Activated CD4-positive, CD25-positive, alpha-beta regulatory T cell treated with anti-CD3 and anti-CD28 coated beads, Interleukin-2, amount 50 U/mL, for 24 hours (primary cell): Measurements from ENCODE around the gene SC5D.

Source experiments
- ATAC-seq, 2 donors: fragments of 150-1000 bp; cut with Tn5 transposase; one replicate each; pipeline ENCODE4 v1.10.0; 2021; ENCODE audit warnings: mild to moderate bottlenecking in 1 of 2, moderate library complexity in 1 of 2

Gene SC5D, protein sequence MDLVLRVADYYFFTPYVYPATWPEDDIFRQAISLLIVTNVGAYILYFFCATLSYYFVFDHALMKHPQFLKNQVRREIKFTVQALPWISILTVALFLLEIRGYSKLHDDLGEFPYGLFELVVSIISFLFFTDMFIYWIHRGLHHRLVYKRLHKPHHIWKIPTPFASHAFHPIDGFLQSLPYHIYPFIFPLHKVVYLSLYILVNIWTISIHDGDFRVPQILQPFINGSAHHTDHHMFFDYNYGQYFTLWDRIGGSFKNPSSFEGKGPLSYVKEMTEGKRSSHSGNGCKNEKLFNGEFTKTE

DNA sequence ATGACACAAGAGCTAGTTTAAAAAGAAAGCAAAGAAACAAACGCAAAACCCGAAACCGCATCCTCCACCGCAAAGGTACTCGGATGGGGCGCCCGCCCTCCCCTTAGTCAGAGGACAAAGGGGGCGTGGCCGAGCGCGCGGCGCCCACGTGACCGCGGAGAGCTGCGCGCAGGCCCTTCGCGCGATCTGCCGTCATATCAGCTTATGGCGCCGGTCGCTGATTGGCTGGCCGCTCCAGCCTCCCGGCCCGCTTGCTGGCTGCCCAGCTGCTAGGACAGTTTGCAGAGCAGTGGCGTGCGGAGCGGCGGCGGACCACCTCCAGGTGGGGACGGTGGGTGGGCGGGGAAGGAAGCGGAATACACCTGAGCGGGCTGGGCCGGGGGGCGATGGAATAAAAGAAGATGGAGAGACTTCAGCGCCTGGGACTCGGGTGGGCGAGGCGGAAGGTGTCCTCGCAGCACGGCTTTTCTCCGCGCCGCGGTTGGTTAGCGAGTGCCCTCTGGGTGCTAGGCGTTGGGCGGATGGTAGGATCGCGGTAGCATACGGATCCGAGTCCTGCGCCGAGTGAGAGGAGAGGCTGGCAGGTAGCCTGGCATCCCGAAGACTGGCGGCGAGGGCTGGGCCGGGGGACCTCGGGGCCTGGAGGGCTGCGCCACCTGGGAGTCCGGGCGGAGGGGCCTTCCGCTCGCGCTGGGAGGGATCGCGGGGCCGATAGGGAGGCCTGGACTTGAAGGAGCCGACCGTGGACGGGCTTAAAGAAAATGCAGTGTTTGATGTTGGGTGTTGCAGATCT is at the start of gene SC5D:
TSS of gene SC5D (plus strand) at position 277 of the 793 bp plus-strand sequence. CDS start 10,605 bp downstream, outside the sequence.
- ATAC-seq, result peak; percentile 94

DNA sequence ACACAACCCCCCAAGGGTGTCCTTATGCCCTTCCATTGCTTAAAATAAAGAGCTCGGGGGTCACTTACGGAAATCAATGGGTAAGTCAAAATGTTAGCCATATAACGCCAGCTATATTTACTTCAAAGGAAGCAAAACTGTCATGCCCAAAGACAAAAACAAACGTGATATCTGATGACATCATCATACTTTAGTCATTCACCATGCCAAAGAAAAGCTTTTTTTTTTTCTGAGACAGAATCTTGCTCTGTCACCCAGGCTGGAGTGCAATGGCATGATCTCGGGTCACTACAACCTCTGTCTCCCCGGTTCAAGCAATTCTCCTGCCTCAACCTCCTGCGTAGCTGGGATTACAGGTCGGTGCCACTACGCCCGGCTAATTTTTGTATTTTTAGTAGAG is 47.7 kb upstream of the SC5D start:
- no peak for ATAC-seq

DNA sequence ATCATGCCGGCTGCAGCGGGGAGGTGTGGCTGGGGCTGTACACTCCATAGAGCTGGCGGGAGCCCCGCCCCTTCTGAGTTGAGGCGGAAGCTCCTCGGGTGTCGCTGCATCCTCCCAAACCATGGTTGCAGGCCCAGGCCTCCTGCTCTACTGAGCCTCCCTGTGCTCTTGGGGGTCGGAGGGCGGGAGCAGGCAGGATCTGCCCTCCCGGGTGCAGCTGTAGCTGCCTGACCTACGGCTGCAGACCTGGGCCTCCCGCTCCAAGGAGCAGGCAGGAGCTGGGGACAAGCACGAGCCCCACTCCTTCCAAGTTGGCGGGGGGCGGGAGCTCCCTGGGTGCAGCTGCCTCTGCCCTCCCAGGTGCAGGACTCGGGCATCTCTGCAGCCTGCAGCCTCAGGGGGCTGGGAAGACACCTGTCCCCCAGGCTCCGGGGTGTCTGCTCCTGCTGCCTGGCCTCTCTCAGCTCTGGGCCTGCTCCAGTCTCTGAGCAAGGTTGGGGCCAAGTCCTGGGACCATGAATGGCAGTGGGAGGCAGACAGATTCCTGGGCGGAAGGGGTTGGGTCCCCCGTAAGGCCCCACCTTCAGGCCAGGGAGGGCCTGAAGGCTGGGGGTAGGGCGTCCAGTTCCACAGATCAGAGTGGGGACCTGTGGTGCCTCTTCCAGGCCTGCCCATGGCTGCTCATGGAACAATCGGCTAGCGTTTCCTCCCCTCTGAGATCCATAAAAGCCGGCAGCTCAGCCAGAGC is 46.4 kb upstream of the SC5D start:
- no peak for ATAC-seq

DNA sequence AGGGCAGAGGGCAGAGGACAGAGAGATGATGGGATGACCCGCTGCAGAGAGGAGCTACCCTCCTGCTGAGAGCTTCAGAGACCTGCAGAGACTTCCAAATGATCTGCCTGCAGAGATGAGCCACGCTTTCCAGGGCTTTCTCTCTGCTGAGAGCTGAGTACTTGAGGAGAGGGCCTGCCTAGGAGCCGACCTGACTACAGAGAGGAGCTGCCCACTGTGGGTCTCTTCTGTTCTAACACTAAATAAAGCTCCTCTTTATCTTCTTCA is 45.9 kb upstream of the SC5D start:
- ATAC-seq, result peak in 1 of 2 donors; percentile 13

DNA sequence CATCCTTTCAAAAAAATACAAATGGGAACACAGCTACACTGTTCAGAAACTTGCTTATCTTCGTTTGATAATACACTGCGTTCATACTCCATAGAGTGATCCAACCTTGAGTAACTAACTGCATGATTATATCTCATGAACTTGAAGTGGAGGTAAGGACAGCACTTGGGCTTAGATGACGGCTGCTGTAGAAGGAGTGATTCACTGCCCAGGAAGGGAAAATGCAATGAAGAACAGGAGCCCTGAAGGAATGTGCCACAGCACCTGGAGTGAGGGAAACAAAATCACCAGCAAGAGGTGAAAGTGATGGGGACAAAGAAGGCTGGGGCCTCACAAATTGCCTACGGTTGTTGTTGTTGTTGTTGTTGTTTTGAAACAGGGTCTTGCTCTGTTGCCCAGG is 44.1 kb upstream of the SC5D start:
- no peak for ATAC-seq

DNA sequence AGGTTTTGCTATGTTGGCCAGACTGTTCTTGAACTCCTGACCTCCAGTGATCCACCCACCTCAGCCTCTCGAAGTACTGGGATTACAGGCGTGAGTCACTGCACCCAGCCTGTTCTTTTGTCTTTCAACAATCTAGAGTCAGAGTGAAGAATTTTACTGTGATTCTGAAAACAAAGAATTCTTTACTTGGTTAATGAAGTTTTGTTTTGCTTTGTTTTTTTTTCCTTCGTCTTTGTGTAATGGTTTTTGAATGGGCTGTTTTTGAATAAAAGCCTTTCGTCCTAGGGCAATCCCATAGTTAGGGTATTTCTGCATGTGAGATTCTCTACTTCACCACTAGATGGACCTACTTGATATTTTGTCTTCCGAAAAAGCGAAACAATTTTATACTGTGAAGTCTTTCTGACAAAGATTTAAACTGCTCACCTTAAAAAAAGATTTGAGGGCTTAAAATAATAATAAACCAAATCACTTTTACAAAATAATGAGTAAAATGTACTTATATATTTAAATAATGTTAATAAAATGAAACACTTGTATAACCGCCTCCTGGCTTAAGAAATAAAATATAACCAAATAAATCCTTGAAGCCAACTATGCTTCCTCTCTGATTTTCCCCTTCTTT is 43.4 kb upstream of the SC5D start:
- peak in 1 of 2 donors; percentile 41 for ATAC-seq

DNA sequence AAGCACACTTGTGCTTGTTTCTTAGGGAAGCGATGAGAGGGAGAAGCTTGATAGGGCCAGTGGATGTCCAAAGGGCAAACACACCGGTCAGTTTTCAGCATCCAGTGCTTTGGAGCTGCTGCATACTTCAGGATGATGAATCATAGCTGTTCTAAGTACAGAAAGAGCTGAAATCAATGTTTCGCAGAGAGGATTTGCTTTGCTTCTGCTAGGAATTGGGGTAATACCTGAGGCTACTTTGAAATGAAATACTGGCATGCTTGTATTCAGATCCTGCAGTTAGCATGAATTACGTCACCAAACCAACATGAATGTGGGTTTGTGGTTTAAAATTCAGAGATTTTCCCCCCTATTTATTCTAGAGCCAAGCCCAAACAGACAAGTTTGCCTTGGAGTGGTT is 41.7 kb upstream of the SC5D start:
- no peak for ATAC-seq

DNA sequence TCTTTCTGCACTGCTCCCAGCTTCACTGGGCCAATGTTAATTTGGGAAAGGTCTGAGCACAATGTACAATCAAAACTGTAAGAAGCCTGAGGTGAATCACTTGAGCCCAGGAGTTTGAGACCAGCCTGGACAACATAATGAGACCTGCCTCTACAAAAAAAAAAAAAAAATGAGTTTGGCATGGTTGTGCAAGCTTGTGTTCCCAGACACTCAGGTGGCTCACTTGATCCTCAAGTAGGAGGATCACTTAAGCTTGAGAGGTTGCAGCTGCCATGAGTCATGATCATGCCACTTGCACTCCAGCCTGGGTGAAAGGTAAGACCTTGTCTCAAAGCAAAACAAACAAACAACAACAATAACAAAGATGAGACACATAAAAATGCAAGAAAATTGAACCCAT is 38.6 kb upstream of the SC5D start:
- ATAC-seq, result no peak

DNA sequence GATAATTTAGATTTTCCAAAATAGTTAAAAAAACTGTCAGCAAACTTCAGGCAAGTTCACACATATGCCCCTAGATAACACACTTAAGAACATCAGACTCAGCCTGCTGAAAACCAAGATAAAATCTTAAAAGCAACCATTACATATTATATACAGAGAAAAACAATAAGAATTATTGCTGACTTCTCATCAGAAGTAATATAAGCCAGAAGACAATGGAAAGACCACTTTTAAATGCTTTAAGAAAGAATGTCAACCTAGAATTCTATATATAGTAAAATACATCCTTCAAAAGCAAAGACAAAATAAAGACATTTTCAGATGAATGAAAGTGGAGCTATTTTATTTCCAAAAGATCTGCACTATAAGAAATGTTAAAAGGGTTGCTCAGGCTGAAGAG is 37.8 kb upstream of the SC5D start:
- ATAC-seq, result no peak

DNA sequence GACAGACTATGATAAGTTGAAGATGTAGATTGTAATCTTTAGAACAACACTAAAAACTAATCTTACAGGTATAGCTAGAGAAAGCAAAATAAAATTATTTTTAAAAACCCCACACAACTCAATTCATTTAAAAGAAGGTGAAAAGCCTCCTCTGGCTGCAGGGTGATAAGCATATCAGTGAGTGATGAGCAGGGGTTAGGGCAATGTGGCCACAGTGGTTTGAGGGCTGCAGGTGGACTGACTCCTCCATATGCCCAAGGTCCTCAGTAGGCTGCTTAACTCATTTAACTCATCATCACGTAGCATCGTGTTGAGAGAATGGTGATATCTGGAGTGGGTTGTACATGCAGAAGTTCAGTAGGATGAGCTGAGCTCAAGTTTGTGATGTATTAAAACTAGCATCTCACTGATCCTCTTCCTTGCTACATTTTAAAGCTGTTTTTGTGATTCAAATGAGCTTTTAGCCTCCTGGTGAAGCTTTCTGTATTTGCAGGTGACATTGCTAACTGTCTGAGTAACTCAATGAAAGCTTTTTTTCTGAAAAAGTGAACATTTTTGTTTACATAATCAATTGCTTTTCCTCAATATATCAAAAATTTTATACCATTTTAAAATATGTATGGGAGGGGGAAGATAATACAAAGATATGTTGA is 37.0 kb upstream of the SC5D start:
- no peak for ATAC-seq

DNA sequence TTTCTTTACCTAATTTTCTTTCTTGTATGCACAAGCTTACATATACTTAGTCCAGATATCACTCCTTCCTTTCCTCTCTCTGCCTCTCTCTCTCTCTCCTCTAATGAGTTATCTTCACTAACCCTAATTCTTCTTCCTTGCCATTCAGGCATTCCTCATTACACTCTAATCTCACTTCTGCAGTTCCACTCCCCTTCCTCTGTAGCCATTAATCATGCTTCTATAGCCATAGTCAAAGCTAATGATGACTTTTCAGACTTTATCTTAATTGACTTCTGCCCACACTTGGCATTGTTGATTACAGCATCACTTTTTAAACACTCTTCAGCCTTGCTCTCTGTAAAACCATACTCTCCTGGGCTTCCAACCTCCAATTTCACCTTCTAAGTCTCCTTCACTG is 35.3 kb upstream of the SC5D start:
- ATAC-seq, result no peak

DNA sequence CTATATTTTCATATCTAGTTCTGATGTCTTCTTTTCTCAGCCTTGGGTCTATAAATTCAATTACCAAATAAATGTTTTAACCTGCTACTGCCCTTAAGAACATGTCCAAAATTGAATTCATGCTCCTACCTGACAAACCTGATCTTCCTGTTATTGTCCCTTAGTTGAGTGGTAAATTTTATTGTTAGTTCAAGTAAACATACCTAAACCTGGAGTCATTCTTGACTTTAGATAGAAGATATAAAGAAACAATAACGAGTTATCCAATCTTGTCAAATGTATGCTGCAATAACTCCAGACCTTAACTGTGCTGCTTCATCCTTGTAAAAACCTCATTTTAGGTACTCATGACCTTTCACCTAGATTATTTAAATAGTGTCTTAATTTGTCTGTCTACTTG is 34.6 kb upstream of the SC5D start:
- no peak for ATAC-seq

DNA sequence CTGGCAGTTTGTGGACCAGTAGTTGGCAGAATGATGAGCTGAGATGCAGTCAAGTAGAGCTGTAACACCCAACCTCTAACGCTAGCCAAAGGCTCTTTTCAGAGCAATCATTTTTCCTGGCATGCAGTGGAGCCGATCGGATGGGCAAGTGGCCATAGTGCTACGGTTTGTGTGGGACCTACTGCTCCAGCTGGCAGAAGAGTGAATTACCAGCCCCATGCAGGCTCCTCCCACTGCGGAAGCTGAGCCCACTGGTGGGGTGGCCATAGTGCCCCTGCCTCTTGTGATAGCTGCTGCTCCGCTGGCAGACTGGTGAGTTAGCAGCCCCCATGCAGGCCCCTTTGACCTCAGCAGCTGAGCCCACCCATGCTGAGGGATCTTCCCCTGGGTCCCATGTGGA is 27.0 kb upstream of the SC5D start:
- no peak for ATAC-seq

DNA sequence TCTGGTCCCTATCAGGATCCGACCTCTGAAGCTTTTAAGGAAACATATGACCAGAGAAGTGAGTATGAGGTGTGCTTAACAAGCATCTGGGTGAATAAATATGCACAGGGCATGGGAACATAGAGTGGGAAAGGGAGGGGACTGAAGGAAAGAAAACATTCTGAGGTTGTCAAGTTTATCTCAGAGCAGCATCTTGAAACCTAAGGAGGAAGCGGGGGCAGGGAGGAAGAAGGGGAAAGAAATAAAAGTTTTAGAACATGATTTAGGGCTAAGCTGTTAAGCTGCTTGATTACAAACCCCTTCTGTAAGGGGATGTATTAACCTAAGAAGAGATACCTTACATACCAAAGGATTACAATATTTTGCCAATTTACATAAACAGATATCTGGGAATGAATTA is 24.0 kb upstream of the SC5D start:
- ATAC-seq, result no peak

DNA sequence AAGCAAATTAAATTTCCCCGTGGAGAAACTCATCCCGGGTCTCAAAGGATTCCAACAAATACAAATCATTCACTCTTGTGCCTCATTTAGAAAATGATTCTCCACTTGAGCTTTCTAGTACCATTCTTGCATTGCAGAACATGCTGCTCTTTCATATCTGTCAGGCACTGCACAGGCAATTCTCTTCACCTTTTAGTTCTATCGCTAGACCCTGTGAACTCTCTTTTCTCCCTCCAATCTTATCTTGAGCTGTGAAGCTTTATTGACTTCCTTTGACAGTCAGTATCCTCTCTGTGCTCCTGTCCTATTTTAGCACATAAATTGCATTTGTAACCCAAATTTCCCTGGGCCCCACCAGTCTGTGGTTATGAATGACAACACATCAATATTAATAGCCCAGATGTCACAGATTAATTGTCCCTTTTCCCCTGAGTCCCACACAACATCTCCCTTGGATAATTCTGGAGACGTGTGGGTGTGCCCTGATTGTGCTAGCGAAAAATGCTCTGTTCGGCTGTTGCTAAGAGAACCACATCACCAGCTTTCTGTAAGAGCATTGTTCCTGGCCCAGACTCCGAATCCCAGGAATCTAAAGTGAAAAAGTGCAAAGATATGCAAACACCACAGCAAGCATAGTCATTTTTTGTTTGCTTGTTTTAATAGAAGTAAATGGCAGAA is 22.4 kb upstream of the SC5D start:
- ATAC-seq, result no peak

DNA sequence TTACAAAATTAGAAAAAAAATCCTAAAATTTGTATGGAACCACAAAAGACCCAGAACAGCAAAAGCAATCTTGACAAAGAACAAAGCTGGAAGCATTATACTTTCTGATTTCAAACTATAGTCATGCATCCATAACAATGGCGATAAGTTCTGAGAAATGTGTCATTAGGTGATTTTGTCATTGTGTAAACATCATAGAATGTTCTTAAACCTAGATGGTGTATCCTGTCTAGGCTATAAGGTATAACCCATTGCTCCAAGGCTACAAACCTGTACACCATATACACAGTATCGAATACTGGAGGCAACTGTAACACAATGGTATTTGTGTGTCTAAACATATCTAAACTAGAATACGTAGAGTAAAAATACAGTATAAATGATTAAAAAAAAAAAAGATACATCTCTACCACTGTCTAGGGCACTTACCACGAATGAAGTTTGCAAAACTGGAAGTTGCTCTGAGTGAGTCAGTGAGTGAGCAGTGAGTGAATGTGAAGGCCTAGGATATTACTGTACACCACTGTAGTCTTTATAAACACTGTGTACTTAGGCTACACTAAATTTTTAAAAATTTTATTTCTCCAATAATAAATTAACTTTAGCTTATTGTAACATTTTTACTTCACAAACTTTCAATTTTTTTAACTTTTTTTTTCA is 18.1 kb upstream of the SC5D start:
- no peak for ATAC-seq

DNA sequence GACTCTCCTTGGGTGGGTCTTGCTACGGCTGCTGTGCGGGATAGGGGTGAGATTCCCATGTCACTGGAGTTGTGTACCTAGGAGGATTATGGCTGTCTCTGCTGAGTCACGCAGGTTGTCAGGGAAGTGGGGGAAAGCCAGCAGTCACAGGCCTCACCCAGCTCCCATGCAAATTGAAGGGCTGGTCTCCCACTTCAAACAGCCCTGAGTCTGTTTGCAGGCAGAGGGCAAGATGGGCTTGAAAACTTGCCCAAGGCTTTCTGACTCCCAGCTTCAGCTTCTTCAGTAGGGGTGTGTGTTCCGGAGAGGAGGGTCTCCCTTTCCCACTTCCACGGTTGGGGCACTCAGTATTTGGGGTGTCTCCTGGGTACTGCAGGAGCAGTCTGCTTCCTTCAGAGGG is 10.9 kb upstream of the SC5D start:
- ATAC-seq, result no peak

DNA sequence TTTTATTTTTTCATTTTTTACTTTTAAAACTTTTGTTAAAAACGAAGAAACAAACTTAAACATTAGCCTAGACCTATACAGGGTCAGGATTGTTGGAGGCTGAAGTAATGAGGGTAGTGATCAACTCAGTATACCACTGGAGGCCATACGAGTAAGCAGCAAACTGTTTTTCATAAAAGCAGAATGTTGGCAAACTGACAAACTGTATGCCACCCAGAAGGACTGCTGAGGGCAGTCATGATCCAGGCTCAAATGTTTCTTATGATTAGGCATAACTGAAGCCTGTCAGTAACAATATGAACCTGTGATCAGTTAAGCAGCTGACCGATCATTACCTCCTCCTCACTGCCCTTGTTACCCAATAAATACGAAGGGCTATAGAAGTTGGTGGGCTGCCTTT is 10.2 kb upstream of the SC5D start:
- ATAC-seq, result no peak

DNA sequence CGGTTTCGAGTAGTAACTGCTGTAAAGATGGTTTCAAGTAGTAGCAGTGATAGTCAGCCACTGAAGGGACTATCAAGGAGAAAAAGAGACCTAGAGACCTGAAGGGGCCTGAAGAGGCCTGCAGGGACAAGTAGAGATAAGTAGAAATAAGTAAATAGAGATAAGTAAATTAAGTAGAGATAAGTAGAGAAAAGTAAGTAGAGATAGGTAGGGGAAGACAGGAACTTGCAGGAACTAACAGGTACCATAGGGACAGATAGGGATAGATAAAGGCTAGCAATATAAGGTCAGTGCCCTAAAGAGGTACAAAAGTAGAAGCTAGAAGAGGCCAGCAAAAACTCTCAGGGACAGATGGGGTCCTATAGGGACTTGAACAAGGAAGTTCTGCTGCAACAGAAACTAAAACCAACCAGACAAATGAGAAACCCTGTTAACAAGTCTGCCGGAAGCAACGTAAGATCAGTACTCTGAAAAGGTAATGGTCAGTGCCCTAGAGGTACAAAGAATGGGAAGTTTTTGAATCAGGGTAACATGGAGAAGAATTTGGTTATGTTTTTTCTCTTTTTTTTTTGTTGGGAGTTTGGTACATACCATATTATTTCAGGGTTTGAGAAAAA is 9.6 kb upstream of the SC5D start:
- no peak for ATAC-seq

DNA sequence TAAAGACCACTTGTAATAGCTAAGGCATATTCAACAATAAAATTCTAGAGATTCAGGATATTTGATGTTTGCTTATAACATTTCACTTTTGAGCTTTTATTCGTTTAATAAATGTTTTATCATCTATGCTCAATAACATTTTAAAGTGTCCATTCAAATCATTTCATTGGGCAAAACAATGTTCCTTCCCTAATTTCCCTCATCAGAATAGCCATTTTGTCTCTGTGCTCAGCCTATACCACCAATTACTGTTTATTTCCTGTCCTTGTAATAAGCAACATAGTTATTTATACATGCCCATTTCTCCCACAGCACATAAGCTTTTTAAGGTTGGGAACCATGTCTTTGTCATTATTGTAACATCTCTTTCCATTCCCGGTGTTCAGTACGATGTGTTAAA is 1.3 kb upstream of the SC5D start:
- ATAC-seq, result no peak

DNA sequence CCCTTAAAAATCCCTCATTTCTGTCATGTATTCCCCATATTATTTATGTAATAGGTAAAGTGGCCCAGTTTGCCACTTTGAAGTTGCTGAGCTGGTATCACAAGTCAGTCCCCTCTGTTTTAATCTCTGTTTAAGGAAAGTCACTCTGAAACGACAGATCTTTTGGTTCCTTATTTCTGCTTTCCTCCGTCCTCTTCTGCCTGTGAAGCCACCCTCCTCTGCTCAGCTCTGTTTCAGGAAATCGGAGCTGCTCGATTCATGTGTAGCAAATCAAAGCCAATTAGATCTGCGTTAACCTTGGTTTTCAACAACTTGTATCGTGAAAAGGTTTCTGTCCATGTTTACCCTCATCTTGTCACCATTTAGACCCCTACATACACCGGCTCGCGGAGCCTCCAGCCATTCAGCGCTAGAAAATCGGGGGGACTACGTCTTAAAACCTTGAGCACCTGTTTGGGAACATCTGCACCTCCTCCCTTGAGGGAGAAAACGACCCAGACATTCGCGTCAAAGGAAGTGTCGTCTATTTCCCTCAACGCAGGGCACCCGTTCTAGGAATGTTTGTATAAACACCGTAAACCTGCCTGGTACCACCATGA is 576 bp upstream of the SC5D start:
- ATAC-seq, result no peak
